SK-N-SH (cell line): Measurements from ENCODE around the gene BNIP3. TPM values are rescaled to one million over a fixed set of nuclear protein-coding genes. Genes with fewer than 3 reads are reported as not detected.

Source experiments
- CTCF ChIA-PET: fragments of 300-600, 350-600 bp; formaldehyde crosslinking; extraction: SDS; loops from one replicate; lab custom pipeline; 2021; lab: Yijun Ruan, JAX
- POLR2A ChIA-PET: fragments of 350-600 bp; sonication (Branson Sonifier 250); formaldehyde crosslinking; extraction: SDS; loops from one replicate; lab custom pipeline; 2020; ENCODE audit warnings: antibody characterized with exemption, inconsistent platforms; lab: Yijun Ruan, JAX
- DNase-seq: peaks from one replicate; pipeline ENCODE4 v3.0.0; 2012
- H2AFZ ChIP-seq: fragments of 200-600 bp; sonication (generic); 2 replicates; pipeline ENCODE4 v1.8.1; 2016; ENCODE audit warnings: antibody characterized with exemption, mild to moderate bottlenecking, low read depth
- H3F3A ChIP-seq: fragments of 200-600 bp; sonication (generic); replicated peaks from 2 replicates; pipeline ENCODE3; 2016; ENCODE audit warnings: antibody characterized with exemption, mild to moderate bottlenecking; ENCODE audit not compliant: insufficient read depth
- H3K27ac ChIP-seq, 2 experiments: fragments of 200-500 bp in 1 of 2; fragments of 200-600 bp in 1 of 2; sonication (Bioruptor generic) in 1 of 2; sonication (generic), shearing (Covaris generic) in 1 of 2; 2 replicates each; pipeline versions ENCODE4 v1.5.1 to v1.6.1; 2014 to 2016; ENCODE audit warnings: low read depth in 2 of 2, inconsistent platforms in 1 of 2, low read length in 1 of 2, mild to moderate bottlenecking in 1 of 2, mixed read lengths in 1 of 2
- H3K27me3 ChIP-seq: fragments of 200-600 bp; sonication (generic), shearing (Covaris generic); 2 replicates; pipeline ENCODE4 v1.6.1; 2016; ENCODE audit warnings: mixed run types; ENCODE audit not compliant: insufficient read depth
- H3K36me3 ChIP-seq, 2 experiments: fragments of 200-500 bp in 1 of 2; fragments of 200-600 bp in 1 of 2; sonication (Bioruptor generic) in 1 of 2; sonication (generic) in 1 of 2; replicated peaks in 1 of 2; 2 replicates each; pipeline versions ENCODE3 to v1.5.1; 2014 to 2016; ENCODE audit warnings: low read length in 1 of 2, mild to moderate bottlenecking in 1 of 2; ENCODE audit not compliant: insufficient read depth in 2 of 2, control insufficient read depth in 1 of 2
- H3K4me1 ChIP-seq, 2 experiments: fragments of 200-500 bp in 1 of 2; fragments of 200-600 bp in 1 of 2; sonication (Bioruptor generic) in 1 of 2; sonication (generic), shearing (Covaris generic) in 1 of 2; 2 replicates each; pipeline versions ENCODE4 v1.5.1 to v1.6.1; 2014 to 2016; ENCODE audit warnings: low read depth in 1 of 2, low read length in 1 of 2, mixed run types in 1 of 2; ENCODE audit not compliant: insufficient read depth in 2 of 2, control insufficient read depth in 1 of 2
- H3K4me2 ChIP-seq: fragments of 200-600 bp; sonication (generic), shearing (Covaris generic); 2 replicates; pipeline ENCODE4 v1.6.1; 2017; ENCODE audit warnings: mixed run types
- H3K4me3 ChIP-seq, 2 experiments: fragments of 200-500 bp in 1 of 2; fragments of 200-600 bp in 1 of 2; sonication (Bioruptor generic) in 1 of 2; sonication (generic), shearing (Covaris generic) in 1 of 2; 2 replicates each; pipeline versions ENCODE4 v1.5.1 to v1.8.1; 2014 to 2016; ENCODE audit warnings: low read depth in 2 of 2, inconsistent platforms in 1 of 2, low read length in 1 of 2, mild to moderate bottlenecking in 1 of 2, mixed read lengths in 1 of 2, moderate library complexity in 1 of 2
- H3K79me2 ChIP-seq: fragments of 200-600 bp; sonication (generic); 2 replicates; pipeline ENCODE4 v1.8.1; 2017; ENCODE audit warnings: mild to moderate bottlenecking; ENCODE audit not compliant: insufficient read depth
- H3K9ac ChIP-seq: fragments of 200-600 bp; sonication (generic); 2 replicates; pipeline ENCODE4 v1.6.1; 2017; ENCODE audit warnings: mixed run types
- H3K9me2 ChIP-seq: fragments of 200-600 bp; sonication (generic); 2 replicates; pipeline ENCODE4 v1.6.1; 2017; ENCODE audit warnings: mixed run types
- H3K9me3 ChIP-seq: fragments of 200-600 bp; sonication (generic); 2 replicates; pipeline ENCODE4 v1.6.1; 2017; ENCODE audit warnings: mixed run types, mild to moderate bottlenecking, moderate library complexity
- H4K20me1 ChIP-seq: fragments of 200-600 bp; sonication (generic); 2 replicates; pipeline ENCODE4 v1.6.1; 2017; ENCODE audit warnings: mild to moderate bottlenecking, mixed run types; ENCODE audit not compliant: insufficient read depth
- CHD2 ChIP-seq: fragments of 150-350 bp; IDR thresholded peaks from 2 replicates; pipeline ENCODE4 v1.6.1; 2018; ENCODE audit warnings: low read length; ENCODE audit not compliant: partially characterized antibody
- ELF1 ChIP-seq: IDR thresholded peaks from 2 replicates; pipeline ENCODE4 v1.4.0; 2012
- EP300 ChIP-seq, 2 experiments: IDR thresholded peaks; 2 replicates each; pipeline versions ENCODE4 v1.4.0 to v1.6.1; 2012; ENCODE audit warnings: borderline replicate concordance in 1 of 2, low read depth in 1 of 2, low read length in 1 of 2
- EZH2phosphoT487 ChIP-seq: fragments of 200-600 bp; sonication (generic); IDR thresholded peaks from 2 replicates; pipeline ENCODE4 v1.6.1; 2017; ENCODE audit warnings: low read depth, mixed run types, mild to moderate bottlenecking, antibody characterized with exemption, moderate library complexity, borderline replicate concordance
- FOSL2 ChIP-seq: IDR thresholded peaks from 2 replicates; pipeline ENCODE4 v1.4.0; 2012; ENCODE audit warnings: low read depth, mild to moderate bottlenecking, moderate library complexity, borderline replicate concordance
- GABPA ChIP-seq: IDR thresholded peaks from 2 replicates; pipeline ENCODE4 v1.4.0; 2012; ENCODE audit warnings: low read depth, mild to moderate bottlenecking
- GATA2 ChIP-seq: sonication (generic); formaldehyde crosslinking; IDR thresholded peaks from 2 replicates; pipeline ENCODE4 v1.5.0; 2020; ENCODE audit warnings: mild to moderate bottlenecking, missing genetic modification reagents
- JUND ChIP-seq: IDR thresholded peaks from 2 replicates; pipeline ENCODE4 v1.4.0; 2012
- MXI1 ChIP-seq: IDR thresholded peaks from 2 replicates; pipeline ENCODE4 v1.6.1; 2012; ENCODE audit warnings: mild to moderate bottlenecking, low read depth, low read length, improper control_type of control experiment
- SIN3A ChIP-seq: IDR thresholded peaks from 2 replicates; pipeline ENCODE4 v1.6.1; 2012; ENCODE audit warnings: low read depth, mild to moderate bottlenecking, low read length, moderate library complexity, borderline replicate concordance
- TCF12 ChIP-seq: IDR thresholded peaks from 2 replicates; pipeline ENCODE4 v1.4.0; 2012
- YY1 ChIP-seq: IDR thresholded peaks from 2 replicates; pipeline ENCODE4 v1.4.0; 2012; ENCODE audit warnings: low read depth, mild to moderate bottlenecking
- WGBS: methylation state at CpG from one replicate; pipeline ENCODE4 v1.1.6; 2017; ENCODE audit warnings: low lambda C conversion rate; 5-methylcytosine and 5-hydroxymethylcytosine counted together
- polyA plus RNA-seq, 3 experiments: library from polyadenylated mRNA; depleted of rRNA; stranded (reverse); fragments of >200 nt; gene quantifications; 2 replicates each; pipeline ENCODE4 v1.2.3, GENCODE V29; 2012
- TF ChIP-seq, protein P1 (sequence below): fragments of 200-600 bp; sonication (generic); IDR thresholded peaks from 2 replicates; pipeline ENCODE4 v1.6.1; 2017; ENCODE audit warnings: antibody characterized with exemption, mild to moderate bottlenecking, moderate library complexity
- TF ChIP-seq, protein P2 (sequence below): IDR thresholded peaks from 2 replicates; pipeline ENCODE4; 2012
- TF ChIP-seq, protein P3 (sequence below): fragments of 150-350 bp; IDR thresholded peaks from 2 replicates; pipeline ENCODE4 v1.6.1; 2016; ENCODE audit warnings: mild to moderate bottlenecking, low read depth, low read length

BNIP3 gene
- polyA plus RNA-seq, 1 of the 3 experiments (the other 2 are of a cell fraction), result 40.3 TPM

DNA sequence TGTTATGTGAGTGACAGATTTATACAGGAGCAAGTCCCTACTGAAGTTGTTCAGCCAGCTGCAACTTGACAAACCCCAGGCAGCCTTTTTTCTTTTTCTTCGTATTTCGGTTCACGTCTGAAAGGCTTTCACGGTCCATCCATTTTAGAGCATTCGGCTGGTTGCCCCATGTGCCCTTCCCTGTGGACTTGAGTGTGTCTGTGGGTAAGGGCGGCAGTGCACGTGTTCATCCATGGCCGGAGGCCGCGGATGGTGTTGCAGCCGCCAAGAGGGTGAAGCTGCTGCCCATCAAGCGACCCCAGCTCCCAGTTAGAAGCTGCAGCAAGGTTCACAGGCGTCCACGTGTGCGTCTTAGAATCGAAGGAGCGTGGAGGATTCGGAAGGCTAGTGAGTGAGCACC, 45.0 kb downstream of the BNIP3 start:
- Histone ChIP-seq H3K4me2 (no peak overlapping the region), H4K20me1 (peaks cover 12% of the 10 kb centered on the region; the same call in 1 of the 2 replicates), H3K79me2 (peaks cover 56% of the 10 kb centered on the region), H3K9me3 (no peaks in the 10 kb centered on the region), H3K4me3 (no peak overlapping the region)
- CTCF ChIA-PET, result interaction anchor here (1.9 kb wide), 1 partner anchor 86 kb away, joined by 5 read pairs; no protein-coding TSS in a partner anchor
- TF ChIP-seq, protein P1, sequence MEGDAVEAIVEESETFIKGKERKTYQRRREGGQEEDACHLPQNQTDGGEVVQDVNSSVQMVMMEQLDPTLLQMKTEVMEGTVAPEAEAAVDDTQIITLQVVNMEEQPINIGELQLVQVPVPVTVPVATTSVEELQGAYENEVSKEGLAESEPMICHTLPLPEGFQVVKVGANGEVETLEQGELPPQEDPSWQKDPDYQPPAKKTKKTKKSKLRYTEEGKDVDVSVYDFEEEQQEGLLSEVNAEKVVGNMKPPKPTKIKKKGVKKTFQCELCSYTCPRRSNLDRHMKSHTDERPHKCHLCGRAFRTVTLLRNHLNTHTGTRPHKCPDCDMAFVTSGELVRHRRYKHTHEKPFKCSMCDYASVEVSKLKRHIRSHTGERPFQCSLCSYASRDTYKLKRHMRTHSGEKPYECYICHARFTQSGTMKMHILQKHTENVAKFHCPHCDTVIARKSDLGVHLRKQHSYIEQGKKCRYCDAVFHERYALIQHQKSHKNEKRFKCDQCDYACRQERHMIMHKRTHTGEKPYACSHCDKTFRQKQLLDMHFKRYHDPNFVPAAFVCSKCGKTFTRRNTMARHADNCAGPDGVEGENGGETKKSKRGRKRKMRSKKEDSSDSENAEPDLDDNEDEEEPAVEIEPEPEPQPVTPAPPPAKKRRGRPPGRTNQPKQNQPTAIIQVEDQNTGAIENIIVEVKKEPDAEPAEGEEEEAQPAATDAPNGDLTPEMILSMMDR, result no peak
- TF ChIP-seq CHD2, result no peak
- no peak for TF ChIP-seq TCF12
- TF ChIP-seq, protein P2, sequence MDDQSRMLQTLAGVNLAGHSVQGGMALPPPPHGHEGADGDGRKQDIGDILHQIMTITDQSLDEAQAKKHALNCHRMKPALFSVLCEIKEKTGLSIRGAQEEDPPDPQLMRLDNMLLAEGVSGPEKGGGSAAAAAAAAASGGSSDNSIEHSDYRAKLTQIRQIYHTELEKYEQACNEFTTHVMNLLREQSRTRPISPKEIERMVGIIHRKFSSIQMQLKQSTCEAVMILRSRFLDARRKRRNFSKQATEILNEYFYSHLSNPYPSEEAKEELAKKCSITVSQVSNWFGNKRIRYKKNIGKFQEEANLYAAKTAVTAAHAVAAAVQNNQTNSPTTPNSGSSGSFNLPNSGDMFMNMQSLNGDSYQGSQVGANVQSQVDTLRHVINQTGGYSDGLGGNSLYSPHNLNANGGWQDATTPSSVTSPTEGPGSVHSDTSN, result no peak
- no peak for TF ChIP-seq SIN3A
- TF ChIP-seq EP300 (IDR thresholded peaks at IDR 0.05; ENCODE audit: borderline replicate concordance in 1 of 2, low read depth in 1 of 2, low read length in 1 of 2), result no peak
- no peak for TF ChIP-seq YY1
- no peak for TF ChIP-seq GATA2 (CRISPR knock-in tag)
- TF ChIP-seq, all 33 proteins: peak for 0
- 99% methylated on average over 18 of the region's 18 CpGs for WGBS
- Histone ChIP-seq H3K27ac (no peak overlapping the region; a peak in 1 of 4 replicates), H3F3A (no peaks in the 10 kb centered on the region), H3K36me3 (peaks cover 19 to 42% of the 10 kb centered on the region in 2 experiments), H3K9ac (no peak overlapping the region), H2AFZ (no peak overlapping the region), H3K27me3 (no peaks in the 10 kb centered on the region), H3K4me1 (peaks cover 0 to 14% of the 10 kb centered on the region in 2 experiments; a peak in 1 of 4 replicates), H3K9me2 (no peaks in the 10 kb centered on the region)
- POLR2A ChIA-PET, result no interaction called here
- no peak for DNase-seq

DNA sequence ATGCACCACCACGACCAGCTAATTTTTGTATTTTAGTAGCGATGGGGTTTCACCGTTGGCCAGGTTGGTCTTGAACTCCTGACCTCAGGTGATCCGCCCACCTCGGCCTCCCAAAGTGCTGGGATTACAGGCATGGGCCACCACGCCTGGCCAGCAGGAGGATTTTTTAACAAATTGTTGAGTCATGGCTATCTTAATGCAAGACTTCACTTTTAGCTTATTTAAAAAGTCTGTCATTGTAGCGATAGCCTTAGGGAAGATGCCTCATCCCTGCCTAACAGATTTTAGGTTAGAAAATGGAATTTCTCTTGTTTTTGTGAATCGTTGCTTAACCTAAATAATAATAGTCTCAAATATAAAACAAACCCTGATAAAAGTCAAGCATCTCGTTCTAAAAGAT, 45.4 kb downstream of the BNIP3 start:
- H3K27me3 ChIP-seq, result no peaks in the 10 kb centered on the region
- H3K79me2 ChIP-seq, result peaks cover 60% of the 10 kb centered on the region
- WGBS, result 93% methylated on average over 9 of the region's 9 CpGs
- no peak overlapping the region for H3K4me2 ChIP-seq
- POLR2A ChIA-PET, result no interaction called here
- DNase-seq, result no peak
- peaks cover 0 to 18% of the 10 kb centered on the region in 2 experiments; a peak in 1 of 4 replicates for H3K4me1 ChIP-seq
- H3K4me3 ChIP-seq, result no peak overlapping the region
- H3K9ac ChIP-seq, result no peak overlapping the region
- H3K36me3 ChIP-seq, result peaks cover 16 to 38% of the 10 kb centered on the region in 2 experiments
- no peak for TF ChIP-seq JUND
- no peak for TF ChIP-seq EZH2phosphoT487
- TF ChIP-seq, protein P3, sequence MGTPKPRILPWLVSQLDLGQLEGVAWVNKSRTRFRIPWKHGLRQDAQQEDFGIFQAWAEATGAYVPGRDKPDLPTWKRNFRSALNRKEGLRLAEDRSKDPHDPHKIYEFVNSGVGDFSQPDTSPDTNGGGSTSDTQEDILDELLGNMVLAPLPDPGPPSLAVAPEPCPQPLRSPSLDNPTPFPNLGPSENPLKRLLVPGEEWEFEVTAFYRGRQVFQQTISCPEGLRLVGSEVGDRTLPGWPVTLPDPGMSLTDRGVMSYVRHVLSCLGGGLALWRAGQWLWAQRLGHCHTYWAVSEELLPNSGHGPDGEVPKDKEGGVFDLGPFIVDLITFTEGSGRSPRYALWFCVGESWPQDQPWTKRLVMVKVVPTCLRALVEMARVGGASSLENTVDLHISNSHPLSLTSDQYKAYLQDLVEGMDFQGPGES, result no peak
- no peak for TF ChIP-seq CHD2
- TF ChIP-seq GABPA, result no peak
- no peak for TF ChIP-seq MXI1
- TF ChIP-seq EP300 (IDR thresholded peaks at IDR 0.05; ENCODE audit: borderline replicate concordance in 1 of 2, low read depth in 1 of 2, low read length in 1 of 2), result no peak
- TF ChIP-seq FOSL2, result no peak
- TF ChIP-seq ELF1, result no peak
- TF ChIP-seq, all 33 proteins: peak for 0
- no peak overlapping the region for H3K27ac ChIP-seq
- H3K9me3 ChIP-seq, result no peaks in the 10 kb centered on the region
- peaks cover 12% of the 10 kb centered on the region; the same call in 1 of the 2 replicates for H4K20me1 ChIP-seq
- H2AFZ ChIP-seq, result no peak overlapping the region
- no peaks in the 10 kb centered on the region for H3F3A ChIP-seq
- CTCF ChIA-PET, result no interaction called here
- H3K9me2 ChIP-seq, result no peaks in the 10 kb centered on the region
